T follicular helper cell (primary cell): ENCODE measurements around the gene EXOC4.

Source experiments
- DNase-seq: peaks from one replicate; pipeline ENCODE4 v3.0.0-alpha.2; 2020; ENCODE audit warnings: low read depth

EXOC4 gene

DNA sequence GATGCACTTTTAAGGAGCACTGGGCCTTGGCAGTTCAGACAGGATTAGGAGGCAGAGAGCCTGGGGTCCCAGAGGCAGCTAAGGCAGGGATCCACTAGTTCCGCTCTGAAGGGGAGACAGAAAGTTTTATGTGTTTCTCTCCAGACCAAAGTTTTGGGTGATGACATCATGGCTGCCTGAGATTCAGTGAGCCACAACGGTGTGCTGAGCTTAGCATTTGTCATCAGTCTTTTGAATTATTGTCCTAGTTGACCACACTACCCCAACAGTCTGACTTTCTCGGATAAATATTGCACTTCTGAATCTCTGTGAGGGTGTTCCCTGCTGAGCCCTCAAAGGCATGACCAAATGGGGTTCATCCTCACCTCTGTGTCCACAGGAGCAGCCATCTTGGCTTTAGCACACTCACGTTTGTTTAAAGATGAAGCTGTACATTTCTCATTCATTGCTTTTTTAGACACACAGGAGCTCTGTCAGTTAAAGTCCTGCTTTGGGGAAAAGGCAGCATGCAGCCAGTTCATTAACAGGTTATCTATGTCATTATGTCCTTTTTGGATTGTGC, 576.5 kb downstream of the EXOC4 start:
- DNase-seq, result no peak

DNA sequence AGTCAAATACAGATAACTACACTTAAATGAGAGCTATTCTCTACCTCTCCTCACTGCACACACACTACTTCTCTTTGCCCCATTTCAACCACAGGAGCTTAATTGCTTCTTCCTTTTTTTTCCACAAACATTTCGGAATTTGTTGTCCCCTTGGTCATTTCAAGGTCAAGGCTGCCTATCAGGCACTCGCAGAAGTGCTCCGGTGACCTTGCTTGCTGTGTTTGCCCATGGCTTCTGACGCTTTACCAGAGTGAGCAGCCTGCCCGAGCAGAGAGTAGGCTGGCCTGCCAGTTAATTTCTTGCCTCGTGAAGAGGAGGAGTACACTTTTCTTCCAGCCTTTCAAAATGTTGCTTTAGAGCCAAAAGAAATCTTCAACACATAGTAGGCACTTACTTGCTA, 577.2 kb downstream of the EXOC4 start:
- DNase-seq, result no peak

DNA sequence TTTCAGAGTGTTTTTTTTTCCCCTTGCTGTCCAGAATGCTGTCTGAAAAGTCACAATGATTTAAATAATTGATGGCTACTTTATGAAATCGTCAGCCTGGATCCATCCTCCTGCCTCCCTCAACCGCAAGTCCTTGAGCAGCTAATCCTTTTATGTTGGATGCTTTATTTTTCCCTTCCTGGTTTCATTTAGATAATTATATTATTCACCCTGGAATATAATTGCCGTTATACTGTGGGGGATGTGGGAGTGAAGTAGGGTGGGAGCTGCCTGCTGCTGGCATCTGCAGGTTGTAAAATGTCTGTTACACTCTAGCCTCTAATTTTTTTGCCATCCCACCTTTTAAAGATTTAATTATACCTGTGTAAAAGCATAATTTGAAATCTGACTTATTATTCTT, 583.8 kb downstream of the EXOC4 start:
- no peak for DNase-seq

DNA sequence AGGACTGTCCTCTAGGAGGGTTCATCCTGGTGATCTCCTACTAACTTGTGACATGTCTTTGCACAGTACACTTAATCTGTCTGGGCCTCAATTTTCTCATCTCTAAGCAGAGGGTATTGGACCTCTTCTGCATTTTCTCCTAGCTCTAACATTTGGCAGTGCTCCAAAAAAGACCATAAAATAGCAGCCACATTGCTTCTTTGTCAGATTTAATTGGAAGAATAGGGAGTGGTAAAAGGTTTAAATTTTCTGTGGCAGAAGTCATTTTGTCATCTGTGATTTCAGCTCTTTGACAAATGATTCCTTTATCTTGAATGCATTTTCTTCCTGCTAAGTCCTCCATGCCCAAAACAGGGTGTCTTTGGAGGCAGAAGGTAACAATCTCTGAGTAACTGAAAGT, 584.3 kb downstream of the EXOC4 start:
- DNase-seq, result no peak

DNA sequence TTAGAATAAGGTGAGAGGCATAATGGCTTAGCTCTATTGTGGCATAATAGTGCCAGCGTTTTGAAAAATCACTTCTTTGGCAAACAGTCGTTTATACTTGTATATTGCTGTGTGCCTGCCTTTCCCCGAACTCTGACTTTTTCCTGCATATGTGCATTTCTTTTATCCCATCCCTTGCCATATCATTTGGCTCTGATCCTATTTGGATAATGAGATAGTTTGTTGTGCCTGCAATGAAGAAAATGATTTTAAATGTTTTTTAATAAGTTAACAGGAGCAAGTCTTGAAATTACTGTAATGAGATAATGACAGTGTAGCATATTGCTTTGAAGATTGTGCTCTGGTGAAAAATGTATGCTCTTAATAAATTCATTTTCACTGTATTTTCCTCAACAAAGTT, 586.2 kb downstream of the EXOC4 start:
- DNase-seq, result no peak

DNA sequence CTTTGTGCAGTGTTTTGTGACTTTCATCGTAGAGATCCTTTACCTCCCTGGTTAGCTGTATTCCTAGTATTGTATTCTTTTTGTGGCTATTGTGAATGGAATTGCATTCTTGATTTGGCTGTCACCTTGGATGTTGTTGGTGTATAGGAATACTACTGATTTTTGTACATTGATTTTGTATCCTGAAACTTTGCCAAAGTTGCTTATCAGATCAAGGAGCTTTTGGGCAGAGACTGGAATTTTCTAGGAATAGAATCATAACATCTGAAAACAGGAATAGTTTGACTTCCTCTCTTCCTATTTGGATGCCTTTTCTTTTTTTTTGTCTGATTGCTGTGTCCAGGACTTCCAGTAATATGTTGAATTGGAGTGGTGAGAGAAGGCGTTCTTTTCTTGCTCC, 590.5 kb downstream of the EXOC4 start:
- DNase-seq, result no peak

DNA sequence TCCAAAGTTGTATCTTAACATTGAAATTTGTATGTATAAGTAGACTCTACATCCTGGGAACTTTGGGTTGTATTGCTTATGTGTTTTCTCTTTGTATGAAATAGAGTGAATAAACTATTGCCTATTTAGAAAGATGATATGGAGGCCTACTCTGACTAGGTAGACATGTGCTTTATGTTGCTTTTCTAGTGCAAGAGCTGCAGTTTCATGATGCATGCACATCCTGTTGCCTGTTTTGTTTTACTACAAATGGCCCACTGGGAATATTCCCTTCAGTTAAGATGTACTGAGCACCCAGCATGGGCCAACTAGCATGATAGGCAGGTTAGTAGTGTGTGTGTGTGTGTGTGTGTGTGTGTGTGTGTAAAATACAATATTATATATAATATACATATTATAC, 592.1 kb downstream of the EXOC4 start:
- no peak for DNase-seq

DNA sequence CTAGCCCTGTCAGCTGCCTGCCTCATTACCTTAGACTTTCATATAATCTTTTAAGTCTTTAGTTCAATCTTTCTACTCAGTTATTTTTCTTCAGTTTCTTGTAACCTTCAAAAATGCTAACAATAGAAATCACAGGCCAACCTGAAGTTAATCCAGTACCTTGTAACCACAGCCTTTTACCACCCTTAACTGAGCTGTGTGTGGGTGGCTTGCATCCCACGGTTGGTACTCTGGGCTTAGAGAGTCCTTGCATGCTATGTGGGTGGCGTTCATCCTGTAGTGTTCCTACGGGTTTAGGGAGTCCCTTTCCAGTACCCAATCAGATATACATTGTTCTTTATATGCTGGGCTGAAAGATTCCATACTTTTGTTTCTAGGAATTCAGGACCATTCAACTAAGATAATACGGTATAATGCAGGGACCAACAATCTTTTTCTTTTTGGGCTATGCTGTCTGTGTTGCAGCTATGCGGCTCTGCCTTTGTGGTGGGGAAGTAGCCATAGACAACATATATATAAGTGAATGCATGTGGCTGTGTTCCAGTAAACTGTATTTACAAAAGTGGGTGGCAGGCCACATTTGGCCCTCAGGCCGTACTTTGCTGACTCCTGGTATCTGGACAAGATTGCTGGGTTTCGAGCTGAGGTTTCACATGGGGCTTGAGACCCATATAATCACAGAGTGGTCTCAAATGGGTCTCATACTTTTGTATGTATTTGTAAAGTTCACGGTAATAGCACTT, 593.5 kb downstream of the EXOC4 start:
- no peak for DNase-seq

DNA sequence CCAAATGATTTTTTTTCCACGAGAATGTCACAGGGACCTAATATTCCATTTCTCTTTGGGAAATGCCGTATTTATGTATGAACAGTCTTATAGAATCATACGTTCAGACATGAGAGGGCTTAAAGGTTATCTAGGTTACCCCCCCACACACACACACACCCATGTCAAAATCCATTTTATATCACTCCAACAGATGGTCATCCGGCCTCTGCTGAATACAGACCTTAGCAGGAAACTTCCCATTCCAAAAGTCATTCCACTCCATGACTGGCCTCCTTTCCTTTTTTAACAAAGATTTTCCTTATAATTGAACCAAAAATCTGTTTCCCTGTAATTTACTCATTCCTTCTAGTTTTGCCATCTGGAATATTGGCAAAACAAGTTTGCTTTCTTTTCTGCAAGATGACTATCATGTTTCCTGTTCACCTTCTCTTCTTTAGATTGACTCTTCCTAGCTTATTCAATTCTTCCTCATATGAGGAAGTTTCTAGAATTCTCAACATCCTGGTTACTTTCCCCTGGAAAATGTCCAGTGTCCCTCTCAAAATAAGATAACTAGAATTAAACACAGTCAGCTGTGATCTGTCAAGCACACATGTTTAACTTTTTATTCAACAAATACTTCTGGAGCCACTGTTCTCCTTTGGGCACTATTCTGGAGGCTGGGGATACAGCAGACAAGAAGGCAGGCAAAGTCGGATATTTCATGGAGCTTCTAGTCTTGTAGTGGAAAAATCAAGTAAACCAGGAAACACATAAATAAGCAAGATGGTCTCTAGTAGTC, 597.8 kb downstream of the EXOC4 start:
- no peak for DNase-seq

DNA sequence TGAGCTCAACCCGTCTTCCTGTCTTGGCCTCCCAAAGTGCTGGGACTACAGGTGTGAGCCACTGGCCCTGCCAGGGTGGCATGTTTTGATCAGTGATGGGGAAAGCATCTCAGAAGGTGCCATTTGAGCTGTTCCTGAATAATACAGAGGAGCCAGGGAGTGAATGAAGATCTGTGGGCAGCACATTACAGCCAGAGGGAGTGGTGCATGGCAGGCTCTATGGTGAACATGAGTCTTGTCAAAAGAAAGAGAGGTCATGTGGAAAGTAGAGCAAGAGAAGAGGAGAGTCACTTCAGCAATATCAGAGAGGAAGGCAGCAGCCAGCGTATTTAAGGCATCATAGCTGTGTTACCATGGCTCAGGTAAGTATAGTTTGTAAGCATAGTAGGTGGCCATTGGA, 598.5 kb downstream of the EXOC4 start:
- DNase-seq, result no peak

DNA sequence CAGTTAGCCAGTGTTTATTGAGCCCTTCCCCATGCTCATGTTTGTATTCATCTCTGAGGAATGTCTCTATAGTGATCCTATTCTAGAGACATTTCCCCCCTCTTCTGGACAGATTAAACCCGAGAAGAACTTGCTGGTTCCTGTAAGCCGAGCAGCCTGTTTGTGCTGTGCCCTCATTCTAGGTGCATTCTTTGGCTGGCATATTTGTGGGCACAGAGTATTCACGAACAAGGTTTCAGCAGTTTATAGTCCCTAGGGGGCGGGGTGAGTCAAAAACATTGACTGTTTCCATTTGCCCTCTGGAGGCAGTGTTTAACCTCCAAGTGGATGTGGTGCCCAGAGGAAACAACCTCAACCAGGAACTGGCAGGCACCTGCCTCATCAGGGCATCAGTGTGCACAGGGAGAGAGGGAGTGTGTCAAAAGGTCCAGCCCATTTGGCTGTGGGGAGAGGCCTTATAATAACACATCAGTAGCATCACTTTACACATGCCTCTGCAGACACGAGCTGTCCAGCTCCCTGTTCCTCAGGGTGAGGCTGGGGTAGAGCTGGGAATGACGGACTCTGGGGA, 600.9 kb downstream of the EXOC4 start:
- DNase-seq, result no peak

DNA sequence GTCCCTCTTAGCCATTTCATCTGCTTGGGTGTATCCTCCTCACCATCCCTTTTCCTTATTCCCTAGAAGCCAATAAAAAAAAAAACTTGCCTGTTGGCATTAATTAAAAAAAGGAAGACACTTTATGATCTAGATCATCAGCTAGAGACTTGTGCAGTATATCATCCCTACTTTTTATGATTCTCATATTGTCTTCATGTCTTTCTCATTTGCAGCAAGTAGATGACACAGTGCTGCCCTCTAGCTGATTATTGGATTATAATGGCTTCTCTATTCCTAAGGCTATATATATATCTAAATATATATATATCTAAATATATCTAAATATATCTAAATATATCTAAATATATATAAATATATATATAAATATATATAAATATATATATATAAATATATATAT, 601.9 kb downstream of the EXOC4 start:
- no peak for DNase-seq

DNA sequence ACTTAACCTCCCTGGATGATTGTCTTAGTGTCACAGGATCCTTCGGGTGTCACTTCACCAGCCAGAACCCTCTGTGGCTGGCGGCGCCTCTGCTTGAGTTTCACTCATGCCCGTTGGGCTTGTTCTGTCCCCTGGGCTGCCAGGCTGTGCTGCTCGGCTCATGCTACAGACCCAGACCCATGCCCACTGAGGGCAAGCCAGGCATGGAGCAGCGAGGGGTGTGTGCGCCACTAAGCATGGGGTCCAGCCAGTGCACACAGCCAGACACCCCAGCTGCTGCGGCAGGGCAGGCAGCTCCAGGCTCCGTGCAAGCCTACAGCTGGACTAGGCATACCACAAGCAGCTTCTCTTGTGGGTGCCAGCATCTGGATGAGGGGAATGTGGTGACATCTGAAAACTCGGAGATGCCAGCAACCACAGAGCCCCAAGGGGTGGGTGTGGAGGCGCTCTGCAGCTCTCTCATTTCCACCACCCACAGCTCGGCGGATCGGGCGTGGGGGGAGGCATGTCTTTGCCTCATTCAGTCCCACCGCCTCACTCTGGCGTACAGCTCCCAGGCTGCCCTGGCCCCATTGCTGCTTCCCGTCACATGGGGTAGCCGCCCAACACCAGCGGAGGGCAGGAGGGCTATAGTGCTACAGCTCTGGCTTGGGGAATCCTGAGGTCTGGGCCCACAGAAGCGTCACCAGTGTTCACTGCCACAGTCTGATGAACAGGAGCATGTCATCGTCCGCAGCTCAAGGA, 604.7 kb downstream of the EXOC4 start:
- DNase-seq, result no peak

DNA sequence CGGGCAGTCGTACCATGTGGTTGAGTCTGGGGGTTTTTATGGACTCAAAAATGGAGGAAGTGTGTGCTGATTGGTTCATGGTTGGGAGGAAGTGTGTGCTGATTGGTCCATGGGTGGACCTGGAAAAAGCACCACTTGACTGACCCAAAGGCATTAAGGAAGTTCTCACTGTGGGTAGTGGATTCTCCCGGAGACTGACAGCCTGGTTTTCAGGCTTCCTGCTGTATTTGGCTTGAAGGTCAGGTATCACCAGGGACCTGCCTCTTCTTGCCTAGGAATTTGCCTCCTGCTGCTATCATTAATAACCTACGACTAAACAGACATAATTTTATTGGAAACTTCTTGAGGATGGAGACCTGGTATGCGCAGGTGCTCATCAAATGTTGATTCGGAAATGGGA, 605.4 kb downstream of the EXOC4 start:
- no peak for DNase-seq

DNA sequence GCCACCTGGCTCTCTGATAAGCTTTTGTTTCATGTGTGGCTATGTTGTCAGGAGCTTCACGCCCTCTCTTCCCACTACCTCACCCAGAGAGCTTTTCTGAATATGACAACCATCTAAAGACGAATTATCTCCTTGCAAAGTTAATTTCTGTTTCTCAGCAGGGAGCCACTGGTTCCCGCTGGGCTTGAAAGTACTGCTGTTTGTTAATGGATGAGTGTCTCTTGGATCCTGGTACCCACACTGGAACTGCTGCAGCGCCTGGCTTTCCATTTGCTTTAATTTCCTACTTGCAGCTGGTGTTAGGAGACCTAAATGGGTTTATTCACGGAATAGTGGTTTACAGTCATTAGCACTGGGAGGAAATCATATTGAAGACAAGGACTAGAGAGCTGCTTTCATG, 606.4 kb downstream of the EXOC4 start:
- no peak for DNase-seq

DNA sequence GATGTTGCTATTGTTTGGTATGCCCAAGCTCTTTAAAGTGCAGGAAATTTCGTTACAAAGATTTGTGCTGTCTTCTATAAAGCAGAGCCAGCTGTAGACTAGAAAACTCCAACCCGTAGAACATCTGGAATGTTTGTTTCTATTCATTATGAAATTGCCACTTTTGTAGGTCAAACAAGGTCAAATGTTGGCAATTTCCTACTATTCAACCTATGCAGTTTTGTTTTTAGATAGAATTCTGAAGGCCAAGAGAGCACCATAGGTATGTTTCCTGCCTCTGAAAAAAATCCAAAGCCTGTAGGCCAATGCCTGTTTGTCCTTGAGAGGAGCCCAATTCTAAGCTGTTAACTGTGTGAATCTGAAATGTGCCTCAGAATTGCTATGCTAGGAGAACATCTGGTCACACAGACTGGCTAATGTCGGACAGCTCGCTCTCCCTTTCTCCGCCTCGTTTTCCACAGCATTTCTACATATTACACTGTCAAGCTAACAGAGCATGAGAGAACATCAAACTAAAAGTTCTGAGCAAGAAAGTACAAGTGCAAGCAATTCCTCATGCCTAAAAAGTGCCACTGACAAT, 607.1 kb downstream of the EXOC4 start:
- no peak for DNase-seq

DNA sequence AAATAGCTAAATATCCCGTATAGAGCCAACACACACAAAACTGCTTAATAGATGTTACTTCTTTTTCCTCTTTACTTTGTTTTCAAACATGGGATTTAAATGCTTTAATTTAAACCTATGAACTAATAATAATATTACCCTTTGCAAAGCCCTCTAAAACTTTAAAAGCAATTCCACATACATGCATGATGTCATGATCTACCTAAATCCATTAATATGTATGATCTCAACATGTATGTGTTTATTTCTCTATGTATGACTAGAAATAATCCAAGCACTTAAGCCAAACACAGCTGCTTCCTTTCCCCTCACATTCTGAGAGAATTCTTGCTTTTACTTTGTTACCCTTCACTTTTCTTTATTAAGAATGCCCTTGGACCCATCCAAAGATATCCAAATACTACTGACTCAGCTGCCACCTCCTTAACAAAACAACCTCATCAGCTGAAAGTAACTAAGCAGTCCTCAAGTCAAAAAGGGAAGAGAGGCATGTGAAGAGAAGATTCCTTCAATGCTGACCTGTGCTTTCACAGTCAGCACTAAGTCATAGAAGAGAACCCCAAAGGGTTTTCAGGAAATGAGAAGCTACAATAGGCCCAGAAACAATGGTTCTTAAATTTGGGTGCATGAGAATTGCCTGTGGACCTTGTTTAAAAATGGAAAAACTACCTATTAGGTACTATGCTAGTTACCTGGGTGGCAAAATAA, 607.9 kb downstream of the EXOC4 start:
- DNase-seq, result no peak

DNA sequence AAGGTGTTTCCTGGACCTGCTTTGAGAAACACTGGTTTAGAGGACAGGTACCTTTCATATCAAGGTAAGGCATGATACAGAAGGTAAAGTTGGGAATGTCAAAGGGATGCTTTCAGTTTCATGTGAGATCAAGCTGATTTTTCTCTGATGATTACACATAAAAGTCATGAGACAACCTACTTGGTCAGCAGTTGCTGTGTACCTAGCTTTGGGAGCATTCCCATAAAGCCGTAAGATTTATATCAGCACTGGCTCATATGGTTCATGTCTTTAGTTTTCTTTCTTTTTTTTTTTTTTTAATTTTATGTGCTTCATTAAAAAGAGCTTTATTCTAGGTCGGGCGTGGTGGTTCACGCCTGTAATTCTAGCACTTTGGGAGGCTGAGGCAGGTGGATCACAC, 609.0 kb downstream of the EXOC4 start:
- no peak for DNase-seq

DNA sequence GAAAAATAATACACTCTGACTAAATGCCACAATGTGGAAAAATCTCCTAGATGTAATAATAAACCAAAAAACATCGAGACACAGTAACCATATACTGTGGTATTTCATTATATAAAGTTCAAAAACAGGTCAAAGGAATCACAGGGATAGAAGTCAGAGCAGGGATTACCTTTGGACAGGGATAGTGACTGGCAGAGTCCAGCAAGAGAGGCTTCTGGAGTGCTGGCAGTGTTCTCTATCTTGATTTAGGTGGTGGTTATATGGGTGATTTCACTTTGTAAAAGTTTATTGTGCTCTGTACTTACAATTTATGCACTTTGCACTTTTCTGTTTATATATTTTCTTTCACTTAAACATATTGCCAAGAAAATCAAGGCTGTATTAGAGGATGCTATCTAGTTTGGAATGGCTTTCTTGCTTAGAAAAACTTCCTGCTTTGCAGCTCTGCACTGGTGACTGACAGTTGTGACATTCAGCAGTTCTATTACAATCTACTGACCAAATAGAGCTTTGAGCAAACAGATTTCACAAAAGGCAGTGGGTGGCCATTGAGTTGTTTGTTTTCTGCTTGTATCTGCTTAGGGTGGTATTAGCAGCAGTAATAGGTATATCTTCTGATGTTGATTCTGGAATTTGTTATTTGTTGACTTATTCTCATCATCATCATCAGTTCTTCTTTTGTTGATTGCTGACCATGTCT, 610.6 kb downstream of the EXOC4 start:
- no peak for DNase-seq

DNA sequence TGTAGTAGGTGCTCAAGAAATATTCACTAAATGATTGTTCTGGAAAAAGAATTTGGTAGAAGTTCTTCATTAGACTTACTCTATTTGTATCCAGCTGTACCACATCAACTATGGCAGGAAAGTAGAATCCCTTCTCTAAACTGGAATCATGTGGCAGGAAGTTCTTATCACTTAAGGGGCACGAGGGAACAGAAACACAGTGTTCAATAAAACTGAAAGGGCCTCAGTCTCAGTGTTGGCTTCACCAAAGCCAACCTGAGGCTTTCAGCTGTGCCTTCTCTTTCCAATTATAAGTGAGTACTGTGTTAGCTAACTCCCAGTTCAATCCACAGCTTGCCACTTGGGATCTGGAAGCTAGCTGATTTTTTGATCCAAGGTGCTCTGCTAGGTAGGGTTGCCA, 616.7 kb downstream of the EXOC4 start:
- no peak for DNase-seq

DNA sequence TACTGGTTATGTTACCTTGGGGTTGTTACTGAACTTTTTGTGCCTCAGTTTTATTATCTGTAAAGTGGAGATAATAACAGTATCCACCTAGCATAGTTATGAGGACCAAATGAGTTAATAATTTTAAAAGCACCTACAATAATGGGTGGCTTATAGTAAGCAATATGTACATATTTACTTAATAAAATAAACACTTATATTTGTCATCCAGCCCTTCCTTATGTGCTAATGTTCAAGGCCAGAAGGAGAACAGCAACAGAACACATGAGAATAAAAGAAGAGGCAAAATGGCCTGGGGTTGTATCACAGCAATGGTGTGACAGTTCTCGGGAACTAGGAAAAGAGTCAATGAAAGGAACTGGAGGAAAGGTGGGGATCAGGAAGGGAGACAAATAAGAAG, 618.9 kb downstream of the EXOC4 start:
- no peak for DNase-seq
